OCI-LY3 (cell line): Measurements from ENCODE around the gene CYTH3.

ENCODE experiments used
- H2AFZ ChIP-seq: fragments of 200-600, 300-600 bp; shearing (Covaris generic); 2 replicates; pipeline ENCODE4 v1.6.0; 2014; ENCODE audit warnings: antibody characterized with exemption, low read depth, low read length
- H3K27ac ChIP-seq: fragments of 200-600, 300-600 bp; sonication (generic); 2 replicates; pipeline ENCODE4 v1.5.1; 2014; ENCODE audit warnings: mild to moderate bottlenecking, low read length, moderate library complexity, mixed read lengths
- H3K27me3 ChIP-seq: fragments of 200-600, 300-600 bp; sonication (generic); 2 replicates; pipeline ENCODE4 v1.6.1; 2014; ENCODE audit warnings: low read depth, low read length, mixed read lengths
- H3K36me3 ChIP-seq: fragments of 200-600, 300-600 bp; sonication (generic); replicated peaks from 2 replicates; pipeline ENCODE3; 2014; ENCODE audit warnings: low read depth, low read length, mixed read lengths
- H3K4me1 ChIP-seq: fragments of 300-600, 200-600 bp; sonication (generic); 2 replicates; pipeline ENCODE4 v1.6.1; 2014; ENCODE audit warnings: low read length, mixed read lengths
- H3K4me2 ChIP-seq: fragments of 200-600, 300-600 bp; sonication (generic); 2 replicates; pipeline ENCODE4 v1.6.1; 2014; ENCODE audit warnings: low read length, mixed read lengths
- H3K4me3 ChIP-seq: fragments of 300-600, 200-600 bp; sonication (generic); 2 replicates; pipeline ENCODE4 v1.5.1; 2014; ENCODE audit warnings: antibody characterized with exemption, mild to moderate bottlenecking, low read length, moderate library complexity
- H3K79me2 ChIP-seq: fragments of 300-600, 200-600 bp; shearing (Covaris generic); 2 replicates; pipeline ENCODE4 v1.6.1; 2014; ENCODE audit warnings: mild to moderate bottlenecking, low read length, mixed read lengths
- H3K9ac ChIP-seq: fragments of 300-600, 200-600 bp; shearing (Covaris generic); 2 replicates; pipeline ENCODE4 v1.6.0; 2014; ENCODE audit warnings: mild to moderate bottlenecking, low read length, moderate library complexity
- H3K9me3 ChIP-seq: fragments of 200-600, 300-600 bp; shearing (Covaris generic); 2 replicates; pipeline ENCODE4 v1.6.1; 2014; ENCODE audit warnings: low read length, mixed read lengths; ENCODE audit not compliant: insufficient read depth
- H4K20me1 ChIP-seq: fragments of 200-600, 300-600 bp; sonication (generic); 2 replicates; pipeline ENCODE4 v1.6.1; 2016; ENCODE audit warnings: low read length, mixed read lengths; ENCODE audit not compliant: insufficient read depth
- CTCF ChIP-seq: fragments of 200-600, 300-600 bp; sonication (generic); IDR thresholded peaks from 2 replicates; pipeline ENCODE4 v1.5.1; 2014; ENCODE audit warnings: antibody characterized with exemption, low read length, low read depth
- EZH2phosphoT487 ChIP-seq: fragments of 200-600 bp; shearing (Covaris generic); IDR thresholded peaks from 2 replicates; pipeline ENCODE4 v1.6.1; 2018; ENCODE audit warnings: antibody characterized with exemption, mixed run types, low read depth

CYTH3 gene

GRCh38 chr7:6256109-6256483 is 16.3 kb downstream of the CYTH3 start:
- Histone ChIP-seq H3K4me1 (peaks cover 11% of the 10 kb centered on the region), H3K4me3 (no peak overlapping the region), H3K9me3 (no peaks in the 10 kb centered on the region), H3K79me2 (no peaks in the 10 kb centered on the region), H3K27me3 (peaks cover 2% of the 10 kb centered on the region; the same call in 1 of the 2 replicates), H3K36me3 (no peaks in the 10 kb centered on the region), H3K9ac (no peak overlapping the region), H3K27ac (no peak overlapping the region), H2AFZ (no peak overlapping the region), H3K4me2 (no peak overlapping the region), H4K20me1 (no peaks in the 10 kb centered on the region)
- TF ChIP-seq CTCF: no peak
- TF ChIP-seq EZH2phosphoT487: no peak

GRCh38 chr7:6254866-6255265 is 17.6 kb downstream of the CYTH3 start:
- no peaks in the 10 kb centered on the region for H3K9me3 ChIP-seq
- no peak overlapping the region for H3K9ac ChIP-seq
- TF ChIP-seq EZH2phosphoT487 (no peak), CTCF (no peak)
- H3K4me2 ChIP-seq: no peak overlapping the region
- no peaks in the 10 kb centered on the region for H4K20me1 ChIP-seq
- H3K4me3 ChIP-seq: no peak overlapping the region
- no peak overlapping the region for H3K27ac ChIP-seq
- no peak overlapping the region for H2AFZ ChIP-seq
- H3K4me1 ChIP-seq: peaks cover 11% of the 10 kb centered on the region
- H3K79me2 ChIP-seq: no peaks in the 10 kb centered on the region
- H3K36me3 ChIP-seq: no peaks in the 10 kb centered on the region
- H3K27me3 ChIP-seq: peaks cover 2% of the 10 kb centered on the region; the same call in 1 of the 2 replicates

- no peaks in the 10 kb centered on the region for H3K36me3 ChIP-seq
- H3K79me2 ChIP-seq: no peaks in the 10 kb centered on the region
- no peak overlapping the region for H3K27ac ChIP-seq
- TF ChIP-seq EZH2phosphoT487 (no peak), CTCF (no peak)
- peaks cover 11% of the 10 kb centered on the region for H3K4me1 ChIP-seq
- H3K4me3 ChIP-seq: no peak overlapping the region
- no peaks in the 10 kb centered on the region for H3K9me3 ChIP-seq
- no peak overlapping the region for H3K9ac ChIP-seq
- H3K27me3 ChIP-seq: peaks cover 2% of the 10 kb centered on the region; the same call in 1 of the 2 replicates
- no peak overlapping the region for H3K4me2 ChIP-seq
- no peaks in the 10 kb centered on the region for H4K20me1 ChIP-seq
- no peak overlapping the region for H2AFZ ChIP-seq
These were observed 19.7 kb downstream of the CYTH3 start for GRCh38 chr7:6252748-6253147.

GRCh38 chr7:6252341-6252746 is 20.1 kb downstream of the CYTH3 start:
- H2AFZ ChIP-seq: no peak overlapping the region
- peaks cover 10% of the 10 kb centered on the region for H3K4me1 ChIP-seq
- no peak overlapping the region for H3K4me3 ChIP-seq
- H3K79me2 ChIP-seq: no peaks in the 10 kb centered on the region
- no peak overlapping the region for H3K27ac ChIP-seq
- H3K4me2 ChIP-seq: no peak overlapping the region
- H3K36me3 ChIP-seq: no peaks in the 10 kb centered on the region
- peaks cover 2% of the 10 kb centered on the region; the same call in 1 of the 2 replicates for H3K27me3 ChIP-seq
- TF ChIP-seq CTCF (no peak), EZH2phosphoT487 (no peak)
- no peaks in the 10 kb centered on the region for H3K9me3 ChIP-seq
- H3K9ac ChIP-seq: no peak overlapping the region
- H4K20me1 ChIP-seq: no peaks in the 10 kb centered on the region
